Measurements from ENCODE around the gene AVPR2. TPM values are rescaled to one million over a fixed set of nuclear protein-coding genes. Genes with fewer than 3 reads are reported as not detected.

AVPR2 gene
- total RNA-seq, 1 donor from 2014 or later, result not detected

- H3K4me3 Mint-ChIP-seq (ENCODE audit: unreplicated experiment), result peak overlapping the region; percentile 78
- peaks cover 9% of the 10 kb centered on the region for H3K9me3 Mint-ChIP-seq (ENCODE audit: unreplicated experiment)
- H3K4me1 Mint-ChIP-seq (ENCODE audit: low read depth, unreplicated experiment), result peaks cover 1% of the 10 kb centered on the region
- no peak for TF ChIP-seq CTCF (IDR thresholded peaks at IDR 0.05; ENCODE audit: partially characterized antibody, unreplicated experiment)
- no peaks in the 10 kb centered on the region for H3K36me3 Mint-ChIP-seq (ENCODE audit: unreplicated experiment)
- peaks cover 5% of the 10 kb centered on the region for H3K27me3 Mint-ChIP-seq (ENCODE audit: unreplicated experiment)
- no peak for DNase-seq
- H3K27ac Mint-ChIP-seq (ENCODE audit: unreplicated experiment), result peak overlapping the region; percentile 70
Observed at GRCh38 chrX:153886915-153887314, 17.6 kb upstream of the AVPR2 start.

- no peak overlapping the region for H3K27ac Mint-ChIP-seq (ENCODE audit: unreplicated experiment)
- no peaks in the 10 kb centered on the region for H3K36me3 Mint-ChIP-seq (ENCODE audit: unreplicated experiment)
- H3K4me3 Mint-ChIP-seq (ENCODE audit: unreplicated experiment), result no peak overlapping the region
- no peak for TF ChIP-seq CTCF (IDR thresholded peaks at IDR 0.05; ENCODE audit: partially characterized antibody, unreplicated experiment)
- H3K4me1 Mint-ChIP-seq (ENCODE audit: low read depth, unreplicated experiment), result no peaks in the 10 kb centered on the region
- DNase-seq, result no peak
- H3K27me3 Mint-ChIP-seq (ENCODE audit: unreplicated experiment), result peaks cover 5% of the 10 kb centered on the region
- peaks cover 7% of the 10 kb centered on the region for H3K9me3 Mint-ChIP-seq (ENCODE audit: unreplicated experiment)
Observed at GRCh38 chrX:153887385-153887784, 17.1 kb upstream of the AVPR2 start.

GRCh38 chrX:153888344-153888743, 16.1 kb upstream of the AVPR2 start:
- H3K9me3 Mint-ChIP-seq (ENCODE audit: unreplicated experiment), result peaks cover 7% of the 10 kb centered on the region
- no peaks in the 10 kb centered on the region for H3K4me1 Mint-ChIP-seq (ENCODE audit: low read depth, unreplicated experiment)
- peaks cover 5% of the 10 kb centered on the region for H3K27me3 Mint-ChIP-seq (ENCODE audit: unreplicated experiment)
- no peak overlapping the region for H3K27ac Mint-ChIP-seq (ENCODE audit: unreplicated experiment)
- no peak for TF ChIP-seq CTCF (IDR thresholded peaks at IDR 0.05; ENCODE audit: partially characterized antibody, unreplicated experiment)
- no peak overlapping the region for H3K4me3 Mint-ChIP-seq (ENCODE audit: unreplicated experiment)
- no peak for DNase-seq
- H3K36me3 Mint-ChIP-seq (ENCODE audit: unreplicated experiment), result no peaks in the 10 kb centered on the region

DNA sequence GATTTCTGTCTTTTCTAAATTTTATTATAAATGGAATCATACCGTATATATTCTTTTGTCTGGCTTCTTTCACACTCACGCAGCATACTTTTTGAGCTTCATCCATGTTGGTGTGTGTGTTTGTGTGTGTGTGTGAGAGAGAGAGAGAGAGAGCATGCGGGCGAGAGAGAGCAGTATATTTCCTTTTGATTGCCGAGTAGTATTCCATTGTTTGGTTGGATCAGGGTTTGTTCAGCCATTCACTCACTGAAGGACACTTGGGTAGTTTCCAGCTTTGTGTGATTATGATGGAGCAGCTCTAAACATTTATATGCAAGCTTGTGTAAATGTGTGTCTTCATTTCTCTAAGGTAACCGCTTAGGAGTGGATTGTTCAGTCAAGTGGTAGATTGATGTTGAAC, 15.3 kb upstream of the AVPR2 start:
- Mint-ChIP-seq H3K27ac (ENCODE audit: unreplicated experiment) (no peak overlapping the region), H3K27me3 (ENCODE audit: unreplicated experiment) (peaks cover 5% of the 10 kb centered on the region), H3K36me3 (ENCODE audit: unreplicated experiment) (no peaks in the 10 kb centered on the region), H3K9me3 (ENCODE audit: unreplicated experiment) (peaks cover 7% of the 10 kb centered on the region), H3K4me1 (ENCODE audit: low read depth, unreplicated experiment) (peaks cover 2% of the 10 kb centered on the region), H3K4me3 (ENCODE audit: unreplicated experiment) (no peak overlapping the region)
- TF ChIP-seq CTCF (IDR thresholded peaks at IDR 0.05; ENCODE audit: partially characterized antibody, unreplicated experiment), result no peak
- DNase-seq, result no peak

- Mint-ChIP-seq H3K4me3 (ENCODE audit: unreplicated experiment) (no peak overlapping the region), H3K27me3 (ENCODE audit: unreplicated experiment) (peaks cover 2% of the 10 kb centered on the region), H3K4me1 (ENCODE audit: low read depth, unreplicated experiment) (peaks cover 13% of the 10 kb centered on the region), H3K27ac (ENCODE audit: unreplicated experiment) (no peak overlapping the region), H3K36me3 (ENCODE audit: unreplicated experiment) (no peaks in the 10 kb centered on the region), H3K9me3 (ENCODE audit: unreplicated experiment) (no peaks in the 10 kb centered on the region)
- no peak for DNase-seq
- TF ChIP-seq CTCF (IDR thresholded peaks at IDR 0.05; ENCODE audit: partially characterized antibody, unreplicated experiment), result no peak
Observed at GRCh38 chrX:153897899-153898298, 6.6 kb upstream of the AVPR2 start.

Measured in glutamatergic neuron (in vitro differentiated cells).